ENCODE measurements around the gene RLN3.
"Not testable (repeated sequence)": the region's sequence is repeated elsewhere in the genome, so short reads cannot be mapped to it uniquely, and the experiment has no call there.

Gene RLN3

DNA sequence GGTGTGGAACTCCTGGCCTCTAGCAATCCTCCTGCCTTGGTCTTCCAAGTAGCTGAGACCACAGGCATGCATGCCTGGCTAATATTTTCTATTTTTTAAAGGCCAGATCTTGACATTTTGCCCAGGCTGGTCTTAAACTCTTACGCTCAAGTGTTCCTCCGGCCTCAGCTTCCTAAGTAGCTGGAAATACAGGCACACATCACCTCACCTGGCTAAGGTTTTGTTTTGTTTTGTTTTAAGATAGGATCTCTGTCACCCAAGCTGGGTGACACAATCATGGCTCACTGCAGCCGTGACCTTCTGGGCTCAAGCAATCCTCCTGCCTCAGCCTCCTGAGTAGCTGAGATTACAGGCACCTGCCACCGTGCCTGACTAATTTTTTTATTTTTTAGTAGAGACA lies 5.5 kb upstream of the RLN3 start:
- Histone ChIP-seq H3K4me3 (IDR thresholded peaks at IDR 0.05; ENCODE audit: insufficient read depth, low read depth, low read length) (no peak overlapping the region), H3K36me3 (ENCODE audit: insufficient read depth) (no peaks in the 10 kb centered on the region), H3K79me2 (ENCODE audit: insufficient read depth, low read depth) (no peaks in the 10 kb centered on the region), H3K27me3 (ENCODE audit: insufficient read depth, low read depth) (no peaks in the 10 kb centered on the region), H4K20me1 (ENCODE audit: insufficient read depth) (no peaks in the 10 kb centered on the region), H3K9ac (no peak overlapping the region), H2AFZ (ENCODE audit: low read depth) (no peak overlapping the region), H3K27ac (no peak overlapping the region), H3K4me2 (no peak overlapping the region), H3K4me1 (ENCODE audit: low read depth, poor library complexity, severe bottlenecking) (peaks cover 13% of the 10 kb centered on the region)
- TF ChIP-seq CTCF (conservative IDR thresholded peaks at IDR 0.05; ENCODE audit: low read depth, low read length): no peak

DNA sequence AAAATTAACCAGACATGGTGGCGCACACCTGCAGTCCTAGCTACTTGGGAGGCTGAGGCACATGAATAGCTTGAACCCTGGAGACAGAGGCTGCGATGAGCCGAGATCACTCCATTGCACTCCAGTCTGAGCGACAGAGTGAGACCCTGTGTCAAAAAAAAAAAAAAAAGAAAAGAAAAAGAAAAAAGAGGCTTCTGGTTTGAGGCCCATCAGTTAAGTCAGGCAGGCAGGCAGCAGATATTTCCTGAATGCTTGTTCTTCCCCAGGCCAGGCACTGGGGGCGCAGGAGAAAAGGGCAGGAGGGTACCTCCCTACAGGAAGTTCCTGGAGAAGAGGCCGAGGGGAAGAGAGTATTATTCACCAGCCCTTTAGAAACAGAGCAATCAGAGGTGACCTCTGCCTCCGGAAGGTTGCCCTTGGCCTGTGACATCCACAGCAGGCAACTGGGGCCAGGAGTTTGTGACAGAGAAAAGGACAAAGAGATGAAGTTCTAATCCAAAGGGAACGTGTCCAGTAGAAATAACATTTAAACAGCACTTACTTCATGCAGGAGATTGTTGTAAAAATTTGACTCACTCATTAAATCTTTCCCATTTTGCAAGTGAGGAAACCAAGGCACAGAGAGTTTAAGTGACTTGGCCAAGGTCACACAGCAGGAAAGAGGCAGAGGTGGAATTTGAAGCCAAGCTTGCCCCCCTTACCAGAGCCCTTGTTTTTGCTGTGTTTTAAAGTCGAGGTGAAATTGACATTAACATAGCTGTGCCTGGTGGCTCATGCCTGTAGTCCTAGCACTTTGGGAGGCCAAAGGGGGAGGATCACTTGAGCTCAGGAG lies 4.3 kb upstream of the RLN3 start:
- no peak overlapping the region for H3K4me3 ChIP-seq (IDR thresholded peaks at IDR 0.05; ENCODE audit: insufficient read depth, low read depth, low read length)
- H3K27ac ChIP-seq: no peak overlapping the region
- no peaks in the 10 kb centered on the region for H4K20me1 ChIP-seq (ENCODE audit: insufficient read depth)
- H3K27me3 ChIP-seq (ENCODE audit: insufficient read depth, low read depth): no peaks in the 10 kb centered on the region
- H3K79me2 ChIP-seq (ENCODE audit: insufficient read depth, low read depth): no peaks in the 10 kb centered on the region
- H2AFZ ChIP-seq (ENCODE audit: low read depth): peak overlapping the region; percentile 35; the same call in 1 of the 2 replicates
- H3K9ac ChIP-seq: no peak overlapping the region
- H3K4me1 ChIP-seq (ENCODE audit: low read depth, poor library complexity, severe bottlenecking): peaks cover 7% of the 10 kb centered on the region
- H3K36me3 ChIP-seq (ENCODE audit: insufficient read depth): no peaks in the 10 kb centered on the region
- no peak overlapping the region for H3K4me2 ChIP-seq
- TF ChIP-seq CTCF (conservative IDR thresholded peaks at IDR 0.05; ENCODE audit: low read depth, low read length): peak; percentile 41; the same call in 1 of the 2 replicates

- H3K27ac ChIP-seq; H3K9ac ChIP-seq; H3K36me3 ChIP-seq (ENCODE audit: insufficient read depth); H2AFZ ChIP-seq (ENCODE audit: low read depth); H3K4me3 ChIP-seq (IDR thresholded peaks at IDR 0.05; ENCODE audit: insufficient read depth, low read depth, low read length); H3K27me3 ChIP-seq (ENCODE audit: insufficient read depth, low read depth); H4K20me1 ChIP-seq (ENCODE audit: insufficient read depth); H3K79me2 ChIP-seq (ENCODE audit: insufficient read depth, low read depth); H3K4me1 ChIP-seq (ENCODE audit: low read depth, poor library complexity, severe bottlenecking); H3K4me2 ChIP-seq: not testable (repeated sequence)
Measured at GRCh38 chr19:14026652-14027192, 1.2 kb upstream of the RLN3 start.

- no peaks in the 10 kb centered on the region for H3K36me3 ChIP-seq (ENCODE audit: insufficient read depth)
- no peak overlapping the region for H3K27ac ChIP-seq
- no peak overlapping the region for H3K4me3 ChIP-seq (IDR thresholded peaks at IDR 0.05; ENCODE audit: insufficient read depth, low read depth, low read length)
- H3K79me2 ChIP-seq (ENCODE audit: insufficient read depth, low read depth): peaks cover 5% of the 10 kb centered on the region
- H2AFZ ChIP-seq (ENCODE audit: low read depth): no peak overlapping the region
- H3K27me3 ChIP-seq (ENCODE audit: insufficient read depth, low read depth): no peaks in the 10 kb centered on the region
- H3K4me1 ChIP-seq (ENCODE audit: low read depth, poor library complexity, severe bottlenecking): peaks cover 9% of the 10 kb centered on the region
- H4K20me1 ChIP-seq (ENCODE audit: insufficient read depth): no peaks in the 10 kb centered on the region
- no peak for TF ChIP-seq CTCF (conservative IDR thresholded peaks at IDR 0.05; ENCODE audit: low read depth, low read length)
- H3K4me2 ChIP-seq: no peak overlapping the region
- H3K9ac ChIP-seq: no peak overlapping the region
Measured at GRCh38 chr19:14028901-14029300, 953 bp downstream of the RLN3 start.

Data from KMS-11 (cell line).